ENCODE measurements around the gene HECTD2. TPM values are rescaled to one million over a fixed set of nuclear protein-coding genes. Genes with fewer than 3 reads are reported as not detected.

HECTD2 gene
- total RNA-seq, 1 donor from 2014 or later = 18.2 TPM

DNA sequence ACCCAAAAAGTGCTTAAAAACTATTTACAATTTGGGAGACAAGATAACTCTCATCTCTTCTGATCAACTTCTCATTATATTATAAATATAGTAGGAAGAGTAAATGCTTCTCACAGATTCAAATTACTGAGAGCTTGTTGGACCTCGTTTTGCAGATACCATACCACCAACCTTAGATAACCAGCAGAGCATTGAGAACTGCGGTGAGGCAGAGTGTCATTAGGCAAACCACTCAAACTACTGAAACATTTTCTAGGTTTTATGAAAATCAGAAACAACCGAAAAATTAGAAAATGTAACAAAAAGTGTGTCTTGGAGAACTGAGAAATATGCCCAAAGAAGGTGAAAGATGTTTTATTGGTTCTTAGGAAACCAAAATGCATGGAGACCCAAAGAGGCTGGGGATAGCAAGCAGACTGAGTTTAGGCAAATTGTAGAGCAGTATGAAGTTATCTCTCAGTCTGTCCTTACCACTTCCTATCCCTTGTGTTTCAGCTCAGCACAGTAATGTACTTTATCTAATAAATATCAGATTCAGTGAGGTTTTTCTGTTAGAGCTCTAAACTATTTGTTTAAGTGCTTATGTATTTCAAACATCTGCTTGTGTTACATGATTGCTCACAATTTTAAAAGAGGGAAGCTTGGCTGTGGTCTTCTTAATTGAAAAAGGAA, 77.9 kb downstream of the HECTD2 start:
- H3K4me3 Mint-ChIP-seq = no peak overlapping the region
- TF ChIP-seq CTCF (conservative IDR thresholded peaks at IDR 0.05) = no peak
- no peak overlapping the region for H3K27ac Mint-ChIP-seq
- no peaks in the 10 kb centered on the region for H3K27me3 Mint-ChIP-seq
- H3K4me1 Mint-ChIP-seq (ENCODE audit: unreplicated experiment) = no peaks in the 10 kb centered on the region
- H3K9me3 Mint-ChIP-seq = no peaks in the 10 kb centered on the region
- DNase-seq (ENCODE audit: extremely low spot score, unreplicated experiment) = no peak
- H3K36me3 Mint-ChIP-seq = no peaks in the 10 kb centered on the region

DNA sequence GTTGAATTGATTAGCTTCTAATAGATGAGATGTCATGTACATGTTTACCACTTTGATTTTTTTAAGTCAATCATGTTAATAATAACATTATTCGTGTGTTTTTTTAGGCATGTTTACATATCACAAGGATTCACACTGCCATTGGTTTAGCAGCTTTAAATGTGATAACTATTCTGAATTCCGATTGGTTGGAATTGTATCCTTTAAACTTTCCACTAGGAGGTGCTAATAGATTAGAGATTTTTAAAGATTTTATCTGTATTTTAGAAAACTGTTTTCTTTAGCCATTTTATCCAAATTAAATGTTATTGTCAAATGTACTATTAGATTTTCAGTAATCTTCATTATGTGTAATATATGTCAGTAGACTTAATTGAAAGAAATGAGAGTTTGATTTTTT, 83.2 kb downstream of the HECTD2 start:
- no peak for DNase-seq (ENCODE audit: extremely low spot score, unreplicated experiment)
- peak; percentile 69 for TF ChIP-seq CTCF (conservative IDR thresholded peaks at IDR 0.05)
- Mint-ChIP-seq H3K4me1 (ENCODE audit: unreplicated experiment) (no peaks in the 10 kb centered on the region), H3K9me3 (no peaks in the 10 kb centered on the region), H3K27ac (no peak overlapping the region), H3K4me3 (no peak overlapping the region), H3K36me3 (no peaks in the 10 kb centered on the region), H3K27me3 (no peaks in the 10 kb centered on the region)

DNA sequence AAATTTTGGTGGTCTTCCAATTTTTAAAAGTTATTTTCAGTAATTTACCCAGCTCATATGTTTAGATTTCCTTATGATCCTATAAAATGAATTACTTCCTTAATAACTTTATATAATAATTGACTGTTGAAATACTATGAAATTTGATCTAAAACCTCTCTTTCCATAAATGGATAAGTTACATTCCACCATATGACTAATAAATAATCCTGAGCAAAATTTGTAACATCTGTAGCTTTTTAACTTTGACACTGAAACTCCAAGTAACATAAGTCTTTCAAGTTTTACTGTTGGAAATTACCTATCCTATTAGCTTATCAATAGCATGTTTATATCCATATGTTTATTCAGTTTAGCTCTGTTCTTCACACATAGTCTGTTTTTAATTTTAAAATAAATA, 85.3 kb downstream of the HECTD2 start:
- DNase-seq (ENCODE audit: extremely low spot score, unreplicated experiment) = no peak
- Mint-ChIP-seq H3K9me3 (no peaks in the 10 kb centered on the region), H3K27me3 (no peaks in the 10 kb centered on the region), H3K4me3 (no peak overlapping the region), H3K36me3 (peaks cover 8% of the 10 kb centered on the region), H3K27ac (no peak overlapping the region), H3K4me1 (ENCODE audit: unreplicated experiment) (no peaks in the 10 kb centered on the region)
- TF ChIP-seq CTCF (conservative IDR thresholded peaks at IDR 0.05) = no peak

DNA sequence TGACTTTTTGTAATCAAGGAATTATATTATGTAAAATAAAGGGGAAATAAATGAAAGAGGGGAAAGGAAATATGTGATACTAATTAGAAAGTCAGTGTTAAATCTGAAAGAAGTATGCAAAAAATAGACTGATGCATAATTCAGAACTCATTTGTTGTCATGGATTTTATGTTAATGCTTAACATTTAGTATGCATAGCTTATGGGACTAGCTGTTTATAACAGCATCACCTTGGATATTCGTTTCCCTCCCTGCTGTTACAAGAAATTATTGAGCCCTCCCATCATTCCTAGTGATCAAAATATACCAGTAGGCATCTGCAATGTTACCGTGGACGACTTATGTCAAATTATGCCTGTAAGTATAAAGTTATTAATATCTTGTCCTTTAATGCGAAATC, 85.9 kb downstream of the HECTD2 start:
- Mint-ChIP-seq H3K27ac (no peak overlapping the region), H3K27me3 (no peaks in the 10 kb centered on the region), H3K36me3 (peaks cover 9% of the 10 kb centered on the region)

GRCh38 chr10:91511549-91512330, 101.6 kb downstream of the HECTD2 start:
- H3K4me1 Mint-ChIP-seq (ENCODE audit: unreplicated experiment) = no peaks in the 10 kb centered on the region
- TF ChIP-seq CTCF (conservative IDR thresholded peaks at IDR 0.05) = no peak
- no peak overlapping the region for H3K27ac Mint-ChIP-seq
- H3K27me3 Mint-ChIP-seq = no peaks in the 10 kb centered on the region
- no peaks in the 10 kb centered on the region for H3K9me3 Mint-ChIP-seq
- no peak overlapping the region for H3K4me3 Mint-ChIP-seq
- no peak for DNase-seq (ENCODE audit: extremely low spot score, unreplicated experiment)
- H3K36me3 Mint-ChIP-seq = peaks cover 4% of the 10 kb centered on the region

More for the DNA sequence above, 85.9 kb downstream of the HECTD2 start:
- H3K4me1 Mint-ChIP-seq (ENCODE audit: unreplicated experiment) = no peaks in the 10 kb centered on the region
- no peak for TF ChIP-seq CTCF (conservative IDR thresholded peaks at IDR 0.05)
- no peak for DNase-seq (ENCODE audit: extremely low spot score, unreplicated experiment)
- no peaks in the 10 kb centered on the region for H3K9me3 Mint-ChIP-seq
- H3K4me3 Mint-ChIP-seq = no peak overlapping the region
